Karpas-422 (cell line): ENCODE data around the gene LGI1. TPM values are rescaled to one million over a fixed set of nuclear protein-coding genes. Genes with fewer than 3 reads are reported as not detected.

Experiments used
- DNase-seq: peaks from one replicate; pipeline ENCODE4 v3.0.0-alpha.2; 2015
- H2AFZ ChIP-seq: fragments of 200-600 bp; sonication (generic); 2 replicates; pipeline ENCODE4 v1.6.1; 2014; ENCODE audit warnings: antibody characterized with exemption, low read length, mixed read lengths
- H3K27ac ChIP-seq: fragments of 200-600 bp; sonication (generic); 2 replicates; pipeline ENCODE4 v1.5.1; 2014; ENCODE audit warnings: mild to moderate bottlenecking, low read length, moderate library complexity
- H3K27me3 ChIP-seq: fragments of 200-600 bp; sonication (generic); 2 replicates; pipeline ENCODE4 v1.6.1; 2014; ENCODE audit warnings: low read length, mixed read lengths
- H3K36me3 ChIP-seq: fragments of 200-600 bp; sonication (generic); 2 replicates; pipeline ENCODE4 v1.6.1; 2014; ENCODE audit warnings: low read length, mixed read lengths; ENCODE audit not compliant: insufficient read depth
- H3K4me1 ChIP-seq: fragments of 200-600 bp; sonication (generic); 2 replicates; pipeline ENCODE4 v1.6.1; 2014; ENCODE audit warnings: mild to moderate bottlenecking, low read length, mixed read lengths
- H3K4me2 ChIP-seq: fragments of 200-600 bp; sonication (generic); 2 replicates; pipeline ENCODE4 v1.6.1; 2014; ENCODE audit warnings: low read length, low read depth, mild to moderate bottlenecking; ENCODE audit not compliant: poor library complexity, severe bottlenecking
- H3K4me3 ChIP-seq: fragments of 200-600 bp; sonication (generic); 2 replicates; pipeline ENCODE4 v1.5.1; 2014; ENCODE audit warnings: mild to moderate bottlenecking, antibody characterized with exemption, low read length, mixed read lengths
- H3K79me2 ChIP-seq: fragments of 200-600 bp; sonication (generic); 2 replicates; pipeline ENCODE4 v1.6.1; 2014; ENCODE audit warnings: mild to moderate bottlenecking, low read length, mixed read lengths
- H3K9ac ChIP-seq: fragments of 200-600 bp; sonication (generic); 2 replicates; pipeline ENCODE4 v1.6.0; 2014; ENCODE audit warnings: low read length
- H3K9me2 ChIP-seq: fragments of 200-600 bp; sonication (generic), shearing (Covaris generic); replicated peaks from 2 replicates; pipeline ENCODE4 v1.6.0; 2014; ENCODE audit warnings: mild to moderate bottlenecking, low read length, moderate library complexity; ENCODE audit not compliant: insufficient read depth
- H3K9me3 ChIP-seq: fragments of 300-700, 200-600 bp; sonication (generic); 2 replicates; pipeline ENCODE4 v1.6.1; 2014; ENCODE audit warnings: low read length, mixed read lengths
- H4K20me1 ChIP-seq: fragments of 200-600 bp; sonication (generic); 2 replicates; pipeline ENCODE4 v1.6.1; 2014; ENCODE audit warnings: mild to moderate bottlenecking, antibody characterized with exemption, low read length, low read depth; ENCODE audit not compliant: insufficient read depth
- total RNA-seq: library from RNA; depleted of rRNA; stranded (reverse); fragments of >200 nt; shearing (Covaris generic); gene quantifications from 2 replicates; pipeline ENCODE4 v1.2.3, GENCODE V29; 2014; ENCODE audit warnings: low replicate concordance

LGI1 gene
- total RNA-seq, 1 experiment from 2014 or later = not detected

DNA sequence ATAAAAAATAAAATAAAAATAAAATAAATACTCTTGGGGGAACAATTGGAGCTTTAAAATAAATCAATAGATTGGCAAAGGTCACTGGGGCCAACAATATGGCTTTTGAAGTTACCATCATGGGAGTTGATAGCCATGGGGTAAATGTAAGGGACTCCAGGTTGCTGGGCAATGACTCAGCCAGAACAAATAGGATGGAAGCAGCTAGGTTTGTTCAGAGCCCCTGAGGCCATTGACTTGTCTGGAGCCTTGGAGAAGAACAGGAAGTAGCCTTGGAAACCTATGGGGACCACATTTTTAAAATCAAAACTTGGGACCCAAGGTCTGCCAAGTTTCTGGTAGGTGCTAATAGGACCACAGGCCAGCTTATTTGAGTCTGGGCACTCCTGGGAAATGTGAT lies 35.2 kb upstream of the LGI1 start:
- Histone ChIP-seq H3K9me2 (no peaks in the 10 kb centered on the region), H3K79me2 (no peaks in the 10 kb centered on the region), H3K4me2 (no peak overlapping the region), H4K20me1 (no peaks in the 10 kb centered on the region), H3K27ac (no peak overlapping the region), H3K9ac (no peak overlapping the region), H3K4me3 (no peak overlapping the region), H3K9me3 (no peaks in the 10 kb centered on the region), H2AFZ (no peak overlapping the region), H3K4me1 (peaks cover 14% of the 10 kb centered on the region), H3K36me3 (no peaks in the 10 kb centered on the region), H3K27me3 (no peaks in the 10 kb centered on the region)
- DNase-seq = no peak

- H3K4me3 ChIP-seq = no peak overlapping the region
Measured at GRCh38 chr10:93723153-93723552, 34.6 kb upstream of the LGI1 start.

DNA sequence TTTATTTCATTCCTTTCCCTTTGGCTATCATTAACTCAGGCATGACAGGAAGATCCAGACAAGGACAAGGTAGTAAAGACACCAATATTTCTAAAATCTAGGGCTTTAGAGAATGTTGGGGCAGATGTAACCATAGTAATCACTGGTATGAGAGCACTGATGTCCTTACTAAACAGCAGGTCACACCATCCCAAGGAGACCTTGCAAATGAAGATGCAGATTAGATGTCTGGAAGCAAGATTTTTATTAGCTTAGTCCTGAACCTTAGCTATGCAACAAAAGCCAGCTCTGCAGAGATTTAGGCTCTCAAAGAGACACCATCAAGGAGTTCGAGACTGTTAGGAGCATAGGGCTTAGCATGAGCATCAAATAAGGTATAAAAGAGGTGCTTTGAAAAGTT lies 31.7 kb upstream of the LGI1 start:
- H3K4me3 ChIP-seq = no peak overlapping the region
- H3K4me1 ChIP-seq = no peaks in the 10 kb centered on the region
- no peaks in the 10 kb centered on the region for H3K9me3 ChIP-seq
- no peaks in the 10 kb centered on the region for H4K20me1 ChIP-seq
- H3K9ac ChIP-seq = no peak overlapping the region
- H3K36me3 ChIP-seq = no peaks in the 10 kb centered on the region
- no peak overlapping the region for H3K27ac ChIP-seq
- no peaks in the 10 kb centered on the region for H3K79me2 ChIP-seq
- H3K4me2 ChIP-seq = no peak overlapping the region
- no peaks in the 10 kb centered on the region for H3K27me3 ChIP-seq
- no peaks in the 10 kb centered on the region for H3K9me2 ChIP-seq
- DNase-seq = no peak
- H2AFZ ChIP-seq = no peak overlapping the region

More at GRCh38 chr10:93723153-93723552, 34.6 kb upstream of the LGI1 start:
- H3K27me3 ChIP-seq = no peaks in the 10 kb centered on the region
- H4K20me1 ChIP-seq = no peaks in the 10 kb centered on the region
- no peak overlapping the region for H2AFZ ChIP-seq
- no peaks in the 10 kb centered on the region for H3K79me2 ChIP-seq
- H3K4me1 ChIP-seq = peaks cover 14% of the 10 kb centered on the region
- no peaks in the 10 kb centered on the region for H3K9me3 ChIP-seq
- no peak overlapping the region for H3K9ac ChIP-seq
- H3K4me2 ChIP-seq = no peak overlapping the region
- DNase-seq = no peak
- no peak overlapping the region for H3K27ac ChIP-seq
- no peaks in the 10 kb centered on the region for H3K36me3 ChIP-seq
- no peaks in the 10 kb centered on the region for H3K9me2 ChIP-seq

DNA sequence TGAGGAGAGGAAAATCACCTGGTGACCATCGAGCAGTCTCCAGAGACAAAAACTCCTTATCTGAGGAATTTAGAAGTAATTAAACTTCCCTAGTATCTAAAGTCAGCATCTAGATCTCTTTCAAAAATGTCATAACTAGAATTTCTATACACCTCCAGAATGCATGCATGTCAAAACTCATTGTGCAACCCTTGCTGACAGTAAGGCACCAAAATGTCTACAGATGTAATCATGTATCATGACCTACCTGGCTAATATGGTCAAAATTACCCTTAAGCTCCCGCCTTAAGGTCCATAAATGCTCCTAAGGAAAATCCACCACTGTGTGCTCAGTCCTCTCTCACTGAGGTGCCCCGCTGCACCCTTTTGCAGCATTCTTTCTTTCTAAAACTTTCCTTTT lies 16.4 kb upstream of the LGI1 start:
- H3K9ac ChIP-seq = no peak overlapping the region
- no peaks in the 10 kb centered on the region for H3K36me3 ChIP-seq
- H3K4me3 ChIP-seq = no peak overlapping the region
- no peaks in the 10 kb centered on the region for H4K20me1 ChIP-seq
- no peaks in the 10 kb centered on the region for H3K9me3 ChIP-seq
- H3K79me2 ChIP-seq = no peaks in the 10 kb centered on the region
- 0 out of 2 replicates have a peak, but pooled peaks cover 4% of the 10 kb centered on the region for H3K4me1 ChIP-seq
- H2AFZ ChIP-seq = no peak overlapping the region
- no peaks in the 10 kb centered on the region for H3K27me3 ChIP-seq
- no peak overlapping the region for H3K27ac ChIP-seq
- DNase-seq = no peak
- no peaks in the 10 kb centered on the region for H3K9me2 ChIP-seq
- H3K4me2 ChIP-seq = no peak overlapping the region

DNA sequence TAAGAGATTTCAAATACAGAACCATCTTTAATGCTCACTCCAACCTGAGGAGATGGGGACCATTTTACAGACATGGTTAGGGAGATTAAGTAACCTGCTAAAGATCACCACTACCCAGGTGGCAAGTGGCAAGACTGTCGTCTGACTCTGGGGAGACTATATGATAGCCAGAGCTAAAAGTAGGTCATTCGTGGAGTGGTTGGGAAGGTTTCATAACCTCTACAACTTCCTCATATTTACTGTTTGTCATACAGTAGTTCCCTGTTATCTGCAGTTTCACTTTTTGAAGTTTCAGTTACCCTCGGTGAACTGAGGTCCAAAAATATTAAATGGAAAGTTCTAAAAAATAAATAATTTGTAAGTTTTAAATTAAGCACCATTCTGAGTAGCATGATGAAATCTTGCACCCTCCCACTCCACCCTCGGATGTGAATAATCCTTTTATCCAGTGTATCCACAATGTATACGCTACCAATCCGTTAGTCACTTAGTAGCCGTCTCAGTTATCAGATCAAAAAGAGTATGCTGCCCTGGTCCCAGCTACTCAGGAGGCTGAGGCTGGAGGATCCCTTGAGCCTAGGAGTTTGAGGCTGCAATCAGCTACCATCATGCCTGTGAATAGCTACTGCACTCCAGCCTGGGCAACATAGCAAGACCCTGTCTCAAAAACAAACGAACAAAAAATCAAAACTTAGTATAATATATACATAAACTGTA lies 14.9 kb upstream of the LGI1 start:
- Histone ChIP-seq H4K20me1 (no peaks in the 10 kb centered on the region), H3K4me3 (no peak overlapping the region), H2AFZ (no peak overlapping the region), H3K4me2 (peak overlapping the region; percentile 47), H3K4me1 (0 out of 2 replicates have a peak, but pooled peaks cover 4% of the 10 kb centered on the region), H3K36me3 (no peaks in the 10 kb centered on the region), H3K9me2 (no peaks in the 10 kb centered on the region), H3K9ac (no peak overlapping the region), H3K27ac (no peak overlapping the region), H3K9me3 (no peaks in the 10 kb centered on the region), H3K79me2 (no peaks in the 10 kb centered on the region), H3K27me3 (no peaks in the 10 kb centered on the region)
- no peak for DNase-seq

- H3K9me2 ChIP-seq = no peaks in the 10 kb centered on the region
- H3K4me1 ChIP-seq = 0 out of 2 replicates have a peak, but pooled peaks cover 4% of the 10 kb centered on the region
- H3K4me2 ChIP-seq = no peak overlapping the region
Measured at GRCh38 chr10:93745408-93746065, 12.2 kb upstream of the LGI1 start.

DNA sequence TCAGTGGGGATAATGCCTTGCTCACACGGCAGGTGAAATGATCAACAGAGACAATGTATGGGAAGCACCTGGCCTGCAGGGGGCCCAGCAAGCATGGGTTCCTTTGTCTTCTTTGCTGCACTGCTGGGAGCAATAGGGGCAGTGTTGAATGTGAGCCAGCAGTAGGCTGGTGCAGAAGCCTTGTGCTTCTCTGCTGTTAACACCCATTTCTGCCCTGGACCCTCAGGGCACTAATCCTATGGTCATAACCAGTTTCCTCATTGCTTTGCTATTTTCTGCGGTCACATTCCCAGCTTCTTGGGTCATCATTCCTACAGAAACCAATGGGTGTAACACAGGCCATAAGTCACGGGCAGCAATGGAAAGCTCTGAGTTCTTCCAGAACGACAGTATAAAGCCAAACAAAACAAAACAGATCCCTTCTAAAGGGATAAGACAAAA lies 10.9 kb upstream of the LGI1 start:
- Histone ChIP-seq H2AFZ (no peak overlapping the region), H3K9me2 (no peaks in the 10 kb centered on the region), H3K79me2 (no peaks in the 10 kb centered on the region), H4K20me1 (no peaks in the 10 kb centered on the region), H3K4me2 (no peak overlapping the region), H3K36me3 (no peaks in the 10 kb centered on the region), H3K4me1 (0 out of 2 replicates have a peak, but pooled peaks cover 4% of the 10 kb centered on the region), H3K9me3 (no peaks in the 10 kb centered on the region), H3K27ac (no peak overlapping the region), H3K4me3 (no peak overlapping the region), H3K9ac (no peak overlapping the region), H3K27me3 (no peaks in the 10 kb centered on the region)
- DNase-seq = peak; percentile 59

More at GRCh38 chr10:93745408-93746065, 12.2 kb upstream of the LGI1 start:
- Histone ChIP-seq H4K20me1 (no peaks in the 10 kb centered on the region), H3K79me2 (no peaks in the 10 kb centered on the region), H3K9ac (no peak overlapping the region), H3K27me3 (no peaks in the 10 kb centered on the region), H3K36me3 (no peaks in the 10 kb centered on the region), H3K4me3 (no peak overlapping the region), H3K27ac (no peak overlapping the region), H2AFZ (no peak overlapping the region), H3K9me3 (no peaks in the 10 kb centered on the region)
- DNase-seq = peak; percentile 47

- no peaks in the 10 kb centered on the region for H3K27me3 ChIP-seq
- H3K9ac ChIP-seq = no peak overlapping the region
- no peak overlapping the region for H3K4me2 ChIP-seq
- no peaks in the 10 kb centered on the region for H3K9me2 ChIP-seq
- no peak overlapping the region for H3K4me3 ChIP-seq
- H3K79me2 ChIP-seq = no peaks in the 10 kb centered on the region
- no peaks in the 10 kb centered on the region for H3K9me3 ChIP-seq
- no peak overlapping the region for H2AFZ ChIP-seq
- no peaks in the 10 kb centered on the region for H3K4me1 ChIP-seq
- no peaks in the 10 kb centered on the region for H3K36me3 ChIP-seq
- DNase-seq = no peak
- no peaks in the 10 kb centered on the region for H4K20me1 ChIP-seq
- H3K27ac ChIP-seq = no peak overlapping the region
Measured at GRCh38 chr10:93749218-93749799, 8.4 kb upstream of the LGI1 start.
